CD1c-positive myeloid dendritic cell (primary cell): ENCODE results near the gene BHLHA15.

Experiments used
- DNase-seq: peaks from one replicate; pipeline ENCODE4 v3.0.0-alpha.2; 2016; ENCODE audit errors: extremely low spot score

BHLHA15 gene

DNA sequence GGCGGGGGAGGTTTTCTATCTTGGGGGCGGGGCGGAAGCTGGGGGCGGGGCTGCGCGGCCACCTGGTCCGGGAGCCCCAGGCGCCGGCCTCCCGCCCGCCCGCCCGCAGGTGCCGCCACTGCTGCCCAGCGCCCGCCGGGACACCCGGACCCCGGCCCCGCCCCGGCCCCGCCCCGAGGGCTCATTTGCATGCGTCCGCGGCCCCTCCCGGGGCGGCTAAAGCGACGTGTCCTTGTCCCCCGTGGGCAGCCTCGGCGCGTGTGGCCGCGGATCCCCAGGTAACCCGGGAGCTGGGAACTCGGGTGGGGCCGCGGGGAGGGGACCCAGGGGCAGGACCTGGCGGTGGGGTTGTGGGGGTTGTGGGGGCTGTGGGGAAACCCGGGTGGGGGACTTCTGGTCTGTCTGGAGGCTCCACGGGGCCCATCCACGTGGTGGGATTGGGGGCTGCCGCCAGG, at the start of gene BHLHA15:
BHLHA15 (plus strand) TSS at position 219 of the 455 bp plus-strand sequence. CDS start 871 bp downstream, outside the sequence.
- no peak for DNase-seq

DNA sequence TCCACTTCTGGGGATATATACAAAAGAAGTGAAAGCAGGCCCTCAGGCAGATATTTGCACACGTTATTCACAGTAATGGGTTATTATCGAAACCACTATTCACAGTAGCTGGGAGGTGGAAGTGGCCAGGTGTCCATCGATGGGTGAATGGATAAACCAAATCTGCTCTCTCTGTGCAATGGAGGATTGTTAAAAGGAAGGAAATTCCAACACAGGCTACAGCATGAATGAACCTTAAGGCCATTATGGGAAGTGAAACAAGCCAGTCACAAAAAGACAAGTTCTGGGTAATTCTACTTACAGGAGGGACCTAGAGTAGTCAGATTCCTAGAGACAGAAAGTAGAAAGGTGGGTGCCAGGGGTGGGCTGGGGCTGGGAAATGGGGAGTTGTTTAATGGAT, 48.5 kb upstream of the BHLHA15 start:
- peak; percentile 58 for DNase-seq

DNA sequence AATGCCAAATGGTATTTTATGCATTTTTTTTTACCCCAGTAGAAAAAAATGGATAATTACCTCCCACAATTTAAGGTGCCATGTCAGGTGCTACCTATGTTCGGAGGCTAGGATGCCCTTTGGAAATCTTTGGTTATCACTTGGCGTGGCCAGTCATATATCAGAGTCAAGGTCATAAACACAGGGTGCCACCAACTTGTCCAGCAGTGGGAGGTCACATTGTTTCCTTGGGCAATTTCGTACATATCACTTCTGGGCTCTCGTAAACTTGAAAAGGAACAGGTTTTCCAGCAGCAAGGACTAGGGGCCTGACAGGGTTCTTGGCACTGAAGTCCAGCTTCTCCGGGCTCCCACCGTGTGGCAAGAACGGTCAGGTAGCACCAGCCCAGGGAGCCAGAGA, 48.0 kb upstream of the BHLHA15 start:
- DNase-seq, result no peak

DNA sequence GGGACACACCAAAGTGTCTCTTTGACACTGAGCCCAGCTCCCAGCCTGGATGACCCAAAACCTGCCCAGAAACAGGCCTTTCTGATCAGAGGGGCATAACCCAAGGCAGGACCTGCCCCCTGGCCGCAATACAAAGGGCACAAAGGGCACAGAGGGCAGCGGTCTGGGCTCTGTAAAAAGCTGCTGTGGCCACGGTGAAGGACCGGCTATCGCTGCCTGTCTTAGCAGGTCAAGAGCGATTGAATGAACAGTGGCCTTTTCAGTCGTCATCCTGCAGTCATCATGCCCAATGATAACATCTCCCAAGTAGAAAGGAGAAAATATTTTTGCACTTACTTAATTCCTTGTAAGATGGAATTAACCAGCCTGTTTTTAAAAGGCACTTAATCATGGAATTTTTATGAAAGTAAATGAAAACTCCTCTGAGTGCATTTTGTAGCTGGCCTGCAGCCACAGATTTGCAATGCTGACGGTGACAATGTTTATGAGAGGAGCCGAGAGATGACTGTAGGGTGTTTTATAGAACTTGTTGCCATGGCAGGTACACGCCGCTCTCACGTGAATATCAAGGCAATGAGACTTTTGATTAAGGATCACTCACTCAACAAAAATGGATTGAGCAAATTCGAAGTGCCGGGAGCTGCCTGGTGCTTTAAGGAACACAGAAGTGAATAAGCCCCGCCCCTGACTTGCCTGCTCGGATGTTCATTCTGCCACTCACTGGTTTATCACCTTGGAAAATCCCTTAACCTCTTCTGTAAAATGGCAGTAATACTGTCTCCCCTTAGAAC, 47.3 kb upstream of the BHLHA15 start:
- no peak for DNase-seq

DNA sequence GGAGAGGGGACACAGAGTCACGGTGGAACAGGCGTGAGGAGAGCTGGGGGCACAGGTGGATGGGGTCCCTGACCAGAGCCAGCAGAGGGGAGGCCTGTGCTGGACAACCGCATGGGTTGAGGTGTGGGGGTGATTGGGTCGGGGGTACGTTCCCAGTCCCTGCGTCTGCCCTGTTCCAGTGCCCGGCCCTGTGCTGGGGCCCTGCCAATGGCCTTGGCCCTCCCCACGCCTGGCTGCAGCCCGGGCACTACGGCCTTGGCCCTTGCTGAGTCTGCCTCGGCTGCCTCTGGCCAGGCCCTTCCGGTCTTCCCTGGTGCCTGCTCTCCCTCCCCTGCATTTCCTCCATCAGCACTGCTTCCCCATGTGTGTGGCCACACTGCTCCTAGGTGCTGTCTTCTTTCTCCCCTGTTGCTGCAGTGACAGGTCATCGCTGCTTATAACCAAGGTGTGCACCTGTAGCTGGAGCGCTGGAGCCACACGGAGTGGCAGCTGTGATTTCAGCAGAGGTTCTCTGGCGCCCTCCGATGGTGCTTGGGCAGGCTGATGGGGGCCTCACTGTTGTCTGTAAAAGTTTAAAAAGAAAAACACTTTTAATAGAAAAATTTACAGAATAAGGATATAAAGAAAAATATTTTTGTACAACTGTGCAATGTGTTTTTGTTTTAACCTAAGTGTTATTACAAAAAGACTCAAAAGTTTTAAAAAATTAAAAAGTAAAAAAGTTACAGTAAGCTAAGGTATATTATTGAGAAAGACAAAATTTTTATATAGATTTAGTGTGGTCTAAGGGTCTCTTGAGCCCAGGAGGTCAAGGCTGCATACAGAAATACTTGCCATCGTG, 45.2 kb upstream of the BHLHA15 start:
- peak; percentile 49 for DNase-seq

DNA sequence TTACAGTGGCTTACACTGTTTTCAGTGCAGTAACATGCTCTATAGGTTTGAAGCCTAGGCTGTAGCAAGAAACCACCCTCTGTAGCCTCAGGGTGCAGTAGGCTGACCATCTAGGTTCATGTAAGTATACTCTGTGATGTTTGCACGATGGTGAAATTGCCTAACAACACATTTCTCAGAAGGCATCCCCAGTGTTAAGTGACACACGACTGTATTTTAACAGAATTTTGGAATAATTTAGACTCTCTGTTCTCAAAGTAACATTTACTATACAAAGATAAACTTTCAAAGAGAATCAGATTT, 44.6 kb upstream of the BHLHA15 start:
- DNase-seq, result no peak

DNA sequence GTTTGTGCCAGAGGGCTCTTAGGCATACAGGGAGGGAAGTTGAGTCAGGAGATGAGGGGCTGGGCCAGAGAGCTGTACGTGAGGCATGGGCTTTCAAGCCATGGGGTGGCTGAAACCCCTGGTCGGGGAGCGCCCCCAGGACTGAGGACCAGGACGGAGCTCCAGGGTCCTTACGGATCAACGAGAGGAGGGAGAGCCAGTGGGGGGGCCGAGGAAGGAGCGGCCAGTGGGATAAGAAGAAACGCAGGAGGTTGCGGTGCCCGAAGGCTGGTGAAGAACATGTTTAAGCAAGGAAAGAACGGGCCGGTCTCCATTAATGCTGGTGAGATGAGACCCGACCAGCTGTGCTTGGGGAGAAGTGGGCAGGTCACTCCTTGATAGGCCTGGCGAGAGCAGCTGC, 43.6 kb upstream of the BHLHA15 start:
- DNase-seq, result no peak

DNA sequence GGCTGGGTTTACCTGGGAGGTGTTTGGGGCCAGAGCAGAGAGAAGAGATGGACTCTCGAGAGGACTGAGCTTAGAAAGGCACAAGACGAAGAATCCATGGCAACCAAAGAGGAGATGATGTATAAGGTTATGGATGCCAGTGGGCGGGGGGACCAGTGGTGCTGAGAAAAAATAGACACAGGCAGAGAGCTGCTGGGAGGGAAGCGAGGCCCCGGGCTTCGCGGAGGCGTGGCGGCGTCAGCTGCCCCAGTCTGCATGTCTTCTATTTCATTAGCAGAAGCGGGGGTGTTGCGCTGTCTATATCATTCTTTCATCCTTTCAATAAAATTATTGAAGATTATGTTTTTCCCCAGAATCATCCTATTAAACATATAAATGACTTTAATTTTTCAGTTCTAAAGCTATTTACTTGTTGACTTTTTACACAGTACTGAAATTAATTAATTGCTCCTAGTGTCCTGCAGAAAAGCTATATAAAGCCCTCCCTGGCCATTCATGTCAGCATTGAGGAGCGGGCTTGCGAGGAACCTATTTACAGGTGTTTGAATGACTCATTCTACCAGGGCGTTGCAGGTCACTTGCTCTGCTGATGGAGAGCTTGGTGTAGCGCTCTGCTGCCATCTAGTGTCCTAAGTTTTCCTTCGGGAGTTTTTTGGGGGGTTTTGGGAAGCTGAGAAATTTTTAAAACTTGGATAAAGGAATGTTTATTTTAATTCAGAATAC, 42.9 kb upstream of the BHLHA15 start:
- DNase-seq, result peak; percentile 76

DNA sequence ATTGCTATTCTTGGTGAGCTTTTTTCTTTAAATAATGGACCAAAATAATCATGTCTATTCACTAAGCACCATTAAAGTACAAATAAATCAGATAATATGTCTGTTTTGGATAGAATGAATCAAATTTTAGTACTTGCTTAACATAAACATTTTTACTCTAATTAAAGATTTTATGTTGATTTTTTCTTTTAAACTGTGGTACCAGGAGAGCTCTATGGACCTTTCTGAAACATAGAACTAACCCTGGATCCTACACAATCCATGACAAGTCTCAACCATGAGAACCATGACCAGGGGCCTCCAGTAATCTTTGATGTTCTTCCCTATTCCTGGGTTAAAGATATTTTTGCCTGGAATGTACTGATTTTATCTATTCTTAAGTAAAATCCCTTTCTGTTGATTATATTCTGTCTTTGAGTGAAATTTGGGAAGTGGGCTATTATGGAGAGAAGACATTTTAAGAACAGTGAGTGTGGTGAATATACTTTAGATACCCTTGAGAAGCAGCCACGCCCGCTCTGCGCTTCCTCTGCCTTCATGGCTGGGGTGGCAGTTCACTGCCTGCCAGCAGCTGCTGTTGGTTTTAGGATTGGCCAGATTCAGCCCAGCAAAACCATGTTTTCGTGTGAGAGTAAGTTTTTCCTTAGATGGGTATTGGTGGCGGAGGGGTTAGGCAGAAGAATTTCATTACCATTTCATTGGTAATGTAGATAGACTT, 42.2 kb upstream of the BHLHA15 start:
- DNase-seq, result no peak

DNA sequence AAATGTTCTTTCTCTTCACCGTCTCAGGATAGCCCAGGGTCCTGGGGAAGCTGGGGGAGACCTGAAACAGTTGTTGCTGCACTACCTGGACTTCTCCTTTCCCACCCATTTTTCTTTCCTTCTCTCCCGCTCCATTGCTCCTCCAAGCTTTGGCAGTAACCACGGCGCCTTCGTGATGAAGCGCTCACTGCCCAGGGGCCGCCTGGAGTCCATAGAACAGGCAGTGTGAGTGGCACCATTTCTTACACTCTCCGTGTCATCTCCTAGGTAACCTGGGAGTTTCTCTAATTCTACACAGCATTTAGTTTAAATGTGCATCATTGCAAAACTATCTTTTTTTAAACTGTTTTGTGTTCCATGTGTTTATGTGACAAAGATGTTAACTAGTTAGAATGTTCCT, 40.3 kb upstream of the BHLHA15 start:
- DNase-seq, result no peak

DNA sequence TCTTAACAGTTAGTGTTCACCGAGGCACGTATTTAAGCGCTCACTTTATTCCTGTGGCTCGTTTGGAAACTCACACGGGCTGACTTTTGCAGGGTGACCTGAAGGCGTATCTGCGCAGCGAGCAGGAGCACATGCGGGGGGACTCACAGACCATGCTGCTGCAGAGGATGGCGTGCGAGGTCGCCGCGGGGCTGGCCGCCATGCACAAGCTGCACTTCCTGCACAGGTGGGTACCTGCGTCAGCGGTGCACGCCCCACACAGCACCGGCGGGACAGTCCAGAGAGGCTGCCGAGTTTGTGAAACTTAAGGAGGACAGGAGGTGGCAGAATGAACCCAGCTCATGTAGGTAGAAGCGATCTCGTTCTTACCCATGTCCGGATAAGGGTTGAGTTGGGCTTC, 39.8 kb upstream of the BHLHA15 start:
- no peak for DNase-seq

DNA sequence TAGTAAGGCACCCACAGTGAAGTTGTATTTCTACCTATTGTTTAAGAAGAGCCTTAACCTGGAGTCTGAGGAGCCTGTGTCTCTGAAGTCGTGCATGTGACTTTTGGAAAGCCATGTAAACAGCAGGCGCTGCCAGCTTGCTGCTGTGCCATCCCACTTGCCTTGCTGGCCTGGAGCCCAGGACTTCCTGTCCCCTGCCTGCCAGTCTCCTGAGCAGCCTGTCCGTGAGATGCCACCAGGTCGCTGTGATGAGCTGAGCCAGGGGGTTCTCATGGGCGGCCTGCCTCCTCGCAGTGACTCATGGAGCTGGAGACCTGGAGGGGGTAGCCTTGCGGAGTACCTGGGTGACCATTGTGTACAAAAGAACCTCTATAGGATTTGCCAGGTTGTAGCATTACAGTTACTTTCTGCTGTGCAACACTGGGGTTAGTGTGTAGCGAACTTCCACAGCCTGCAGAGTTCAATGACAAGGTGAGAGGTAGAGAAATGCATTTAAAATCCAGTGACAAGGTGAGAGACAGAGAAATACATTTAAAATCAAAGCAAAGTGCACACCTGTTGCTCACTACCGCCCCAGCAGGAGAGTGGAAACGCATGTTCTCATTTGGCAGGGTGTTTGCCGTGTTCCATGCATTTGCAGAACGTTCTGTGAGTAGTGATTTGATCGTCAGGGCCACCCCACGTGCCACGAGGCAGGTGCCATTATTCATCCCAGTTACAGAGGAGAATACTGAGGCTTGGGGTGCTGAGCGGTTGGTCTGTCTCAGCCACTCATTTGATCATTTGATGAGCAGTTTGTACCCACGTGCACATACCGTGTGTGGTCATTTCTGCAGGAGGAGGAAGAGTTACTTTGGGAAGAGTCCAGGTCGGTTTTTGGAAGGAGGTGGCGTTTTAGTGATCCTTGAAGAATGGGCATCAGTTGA, 36.6 kb upstream of the BHLHA15 start:
- DNase-seq, result no peak

DNA sequence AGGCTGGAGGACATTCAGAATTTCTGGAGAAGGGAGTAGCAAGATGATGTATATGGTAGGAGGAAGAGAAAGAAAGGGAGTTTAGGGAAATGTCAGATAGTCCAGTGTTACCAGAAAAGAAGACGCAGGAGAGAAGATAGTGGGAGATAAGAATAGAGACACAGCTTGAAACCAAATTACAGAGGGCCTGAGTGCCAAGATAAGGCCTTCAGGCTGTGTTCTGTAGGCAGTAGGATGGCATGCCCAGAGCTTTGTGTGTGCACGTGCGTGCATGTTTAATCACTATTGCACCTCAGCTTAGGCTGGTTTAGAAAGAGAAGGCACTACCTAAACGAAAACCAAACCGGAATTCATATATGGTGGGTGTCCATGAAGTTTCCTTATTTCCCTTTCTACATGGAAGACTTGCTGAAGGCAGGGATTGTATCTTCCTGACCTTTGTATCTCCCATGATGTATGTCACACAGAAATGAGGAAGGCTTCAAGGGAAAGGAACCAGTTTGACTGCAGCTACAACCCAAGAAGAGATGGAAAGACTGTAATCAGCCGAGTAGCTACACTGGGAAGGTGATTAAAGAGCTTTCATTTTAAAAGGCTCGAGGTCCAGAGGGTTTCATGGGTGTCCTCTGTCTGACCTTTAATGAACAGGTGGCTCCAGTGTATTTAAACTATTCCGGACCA, 35.8 kb upstream of the BHLHA15 start:
- DNase-seq, result no peak

DNA sequence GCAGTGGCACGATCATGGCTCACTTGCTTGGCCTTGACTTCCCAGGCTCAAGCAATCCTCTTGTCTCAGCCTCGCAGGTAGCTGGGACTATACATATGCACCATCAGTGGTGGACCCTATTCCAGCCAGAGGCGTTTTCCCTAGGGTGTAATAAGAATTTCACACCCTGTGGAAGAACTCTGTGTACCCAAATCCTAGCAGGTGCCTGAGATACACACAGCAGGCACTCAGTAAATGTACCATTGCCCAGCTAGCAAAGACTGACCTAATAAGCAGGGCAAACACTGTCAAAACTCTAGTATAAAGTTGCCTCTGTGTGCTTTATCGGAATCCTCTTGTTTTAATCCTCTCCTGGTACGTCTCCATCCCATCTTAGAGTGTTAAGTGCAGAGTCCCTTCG, 33.7 kb upstream of the BHLHA15 start:
- no peak for DNase-seq

DNA sequence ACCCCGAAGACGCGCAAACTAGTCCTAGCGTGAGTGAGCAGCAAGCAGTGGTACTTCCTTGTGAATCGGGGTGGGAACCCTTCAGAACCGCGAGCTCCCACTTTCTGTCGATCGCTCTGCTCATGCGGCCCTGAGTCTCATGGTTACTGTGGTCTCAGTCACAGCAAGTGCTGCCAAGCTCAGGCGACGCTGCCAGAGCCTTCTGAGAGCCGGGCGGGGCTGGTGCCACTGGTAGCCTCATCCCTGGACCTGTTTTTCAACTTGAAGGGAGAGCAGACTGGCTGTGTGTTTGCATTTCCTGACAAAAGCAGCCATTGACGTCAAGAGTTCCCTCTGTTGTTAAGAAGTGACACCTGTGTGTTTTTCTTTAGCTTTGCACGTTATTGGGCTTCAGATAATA, 32.9 kb upstream of the BHLHA15 start:
- no peak for DNase-seq

DNA sequence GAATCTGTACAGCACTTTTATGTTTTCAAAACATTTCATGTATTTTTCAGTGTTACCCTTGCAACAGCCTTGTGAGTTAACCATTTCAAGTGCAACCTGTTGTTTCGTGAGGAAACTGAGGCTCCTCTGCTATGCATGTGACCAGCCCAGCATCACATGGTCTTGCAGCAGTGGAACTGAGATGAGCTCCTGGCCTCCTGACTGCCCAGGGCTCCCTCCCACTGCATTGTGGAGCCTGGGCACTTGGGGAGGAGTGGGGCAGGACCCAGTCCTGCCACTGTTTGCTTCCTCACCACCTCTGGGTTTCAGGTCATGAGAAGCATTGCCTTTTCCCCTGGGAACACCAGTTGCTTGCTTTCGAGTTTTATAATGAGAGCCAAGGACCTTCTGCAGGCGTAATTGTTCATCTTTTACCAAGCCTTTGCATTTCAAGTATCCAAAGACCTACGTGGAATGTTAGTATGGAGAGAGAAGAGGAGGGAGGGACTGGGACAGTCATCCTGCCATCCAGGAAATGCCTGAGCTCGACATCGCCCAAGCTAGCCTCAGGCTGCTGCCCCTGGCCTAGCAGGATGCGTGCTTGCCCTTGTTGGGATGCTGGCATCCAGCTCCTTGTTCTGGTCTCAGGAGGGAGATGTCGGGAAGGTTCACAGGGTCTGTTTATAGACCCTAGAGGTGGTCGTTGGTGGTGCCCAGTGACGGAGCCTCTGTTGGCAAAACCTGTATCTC, 32.3 kb upstream of the BHLHA15 start:
- DNase-seq, result no peak

DNA sequence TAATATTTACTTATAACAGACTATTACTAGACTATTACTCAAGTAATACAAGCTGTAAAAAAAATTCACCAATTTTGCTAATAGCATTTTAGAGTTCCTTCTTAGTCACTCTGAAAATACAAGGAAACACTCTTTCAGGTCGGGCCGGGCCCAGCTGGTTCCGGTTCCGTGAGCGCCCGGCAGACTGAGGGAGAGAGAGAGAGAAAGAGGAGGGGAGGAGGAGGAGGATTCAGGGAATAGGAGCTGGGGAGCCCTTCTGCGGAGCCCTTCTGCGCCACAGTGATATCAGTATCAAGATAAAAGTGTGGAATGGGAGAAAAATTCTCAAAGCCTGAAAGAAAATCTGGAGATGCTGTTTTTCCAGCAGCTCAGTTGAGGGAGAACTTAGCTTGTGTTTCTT, 30.5 kb upstream of the BHLHA15 start:
- no peak for DNase-seq

DNA sequence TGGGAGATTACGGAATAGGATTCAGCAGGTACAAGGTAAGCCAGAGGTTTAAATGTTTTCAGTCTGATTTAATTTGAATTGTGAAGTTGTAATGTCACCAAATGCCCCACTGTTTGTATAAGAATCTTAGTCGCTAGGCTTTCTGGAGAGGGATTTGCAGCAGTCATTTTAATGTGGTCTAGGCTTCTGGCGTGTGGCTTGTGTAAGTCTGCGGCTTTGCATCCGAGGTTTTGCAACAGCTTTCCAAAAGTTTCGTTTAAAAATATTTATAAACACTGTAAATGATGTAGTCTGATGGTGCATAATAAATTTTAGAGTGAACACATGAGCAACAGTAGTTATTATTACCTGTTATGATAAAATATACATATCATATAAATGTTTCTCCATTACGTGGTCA, 26.1 kb upstream of the BHLHA15 start:
- no peak for DNase-seq

DNA sequence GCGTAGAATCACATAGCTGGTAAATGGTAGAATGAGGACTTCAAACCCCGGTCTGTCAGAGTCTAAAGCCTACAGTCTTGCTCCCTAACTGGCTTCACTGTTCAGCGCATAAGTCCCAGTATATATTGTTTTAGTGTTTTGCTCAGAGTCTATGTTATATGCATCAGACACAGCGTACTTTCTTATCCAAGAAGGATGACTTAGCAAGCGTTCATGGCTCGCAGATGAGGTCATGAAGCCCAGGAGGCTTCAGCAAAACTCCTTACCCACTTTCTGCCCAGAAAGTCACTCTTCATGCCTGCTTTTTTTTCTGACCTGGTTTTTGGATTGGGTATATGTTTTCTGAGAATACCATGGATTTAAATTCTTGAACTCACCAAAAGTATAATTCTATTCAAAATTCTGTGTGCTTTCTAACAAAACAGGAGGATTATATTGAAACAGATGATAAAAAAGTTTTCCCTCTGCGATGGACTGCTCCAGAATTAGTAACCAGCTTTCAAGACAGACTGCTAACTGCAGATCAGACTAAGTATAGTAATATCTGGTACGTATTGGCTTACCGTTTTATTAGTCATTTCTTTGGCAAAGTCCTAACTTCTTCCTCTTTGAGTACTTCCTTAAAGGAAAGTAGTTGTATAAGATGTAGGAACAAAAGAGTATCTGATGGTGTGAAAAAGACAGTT, 24.6 kb upstream of the BHLHA15 start:
- DNase-seq, result peak; percentile 69
